HG02759 (cell line): Measurements from ENCODE around the gene ACAD10.

ENCODE experiments used
- ATAC-seq: cut with Tn5 transposase; IDR thresholded peaks from one replicate; pipeline ENCODE4 v1.9.1; 2021; ENCODE audit warnings: mild to moderate bottlenecking, moderate library complexity; ENCODE audit not compliant: unreplicated experiment

The ACAD10 gene

DNA sequence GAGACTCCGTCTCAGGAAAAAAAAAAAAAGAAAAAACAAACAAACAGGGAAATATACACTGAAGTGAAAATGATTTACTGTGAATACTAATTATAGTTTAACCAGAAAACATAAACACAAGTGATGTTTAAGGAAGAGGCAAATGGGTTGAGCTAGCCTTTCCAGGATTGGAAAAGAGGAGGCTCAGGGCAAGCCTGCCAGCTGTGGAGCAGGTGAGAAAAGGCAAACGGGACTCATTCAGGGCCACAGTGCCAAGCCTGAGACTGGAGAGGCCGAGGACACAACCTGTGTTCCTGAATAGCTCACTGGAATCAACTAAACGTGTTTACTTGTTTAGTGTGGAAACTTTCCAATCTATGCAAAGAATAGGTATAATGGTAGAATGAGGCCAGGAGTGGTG lies 120.5 kb downstream of the ACAD10 start:
- ATAC-seq: no peak
